ENCODE measurements around the gene HUWE1. TPM values are rescaled to one million over a fixed set of nuclear protein-coding genes. Genes with fewer than 3 reads are reported as not detected.

HUWE1 gene
- total RNA-seq = 149 and 275 TPM in 2 replicates

GRCh38 chrX:53686151-53686885, at the start of gene HUWE1:
Gene HUWE1, minus strand, starts transcription at chrX:53686719. Its CDS starts 32,612 bp downstream, at chrX:53654107.

Small RNAs within 50 kb of the gene (small RNA-seq; reads per million reads assigned to genes)
- gene MIR98 = 485 reads per million, percentile 99 among the genes with 10 or more reads in this experiment
- 57.4 reads per million, percentile 98 among the genes with 10 or more reads in this experiment for gene MIRLET7F2

Measured in placental epithelial cell (primary cell).